MCF 10A (cell line): ENCODE measurements around the gene KRT74. TPM values are rescaled to one million over a fixed set of nuclear protein-coding genes. Genes with fewer than 3 reads are reported as not detected.

Experiments
- BruUV-seq: library from RNA; stranded (reverse); fragments of 400-500 nt; replicated peaks from 2 replicates; lab custom pipeline; 2021; lab: Mats Ljungman, UMichigan
- CTCF ChIA-PET: fragments of 300-600 bp; sonication (Branson Sonifier 250); formaldehyde crosslinking; extraction: SDS; loops from one replicate; lab custom pipeline; 2021; ENCODE audit warnings: antibody characterized with exemption, inconsistent platforms; lab: Yijun Ruan, JAX
- POLR2A ChIA-PET: fragments of 300-600, 350-650 bp; sonication (Branson Sonifier 250); formaldehyde crosslinking; extraction: SDS; loops from one replicate; lab custom pipeline; 2020; ENCODE audit warnings: antibody characterized with exemption, inconsistent platforms; lab: Yijun Ruan, JAX
- DNase-seq: peaks from one replicate; pipeline ENCODE4 v3.0.0-alpha.2; 2018; ENCODE audit not compliant: unreplicated experiment
- H3K27ac Mint-ChIP-seq: one replicate; pipeline ENCODE4 v1.8.0; 2022; ENCODE audit warnings: mild to moderate bottlenecking, low read depth, mixed read lengths; ENCODE audit not compliant: unreplicated experiment
- H3K27me3 Mint-ChIP-seq: one replicate; pipeline ENCODE4 v1.8.0; 2022; ENCODE audit warnings: mixed read lengths; ENCODE audit not compliant: insufficient read depth, unreplicated experiment
- H3K36me3 Mint-ChIP-seq: one replicate; pipeline ENCODE4 v1.8.0; 2022; ENCODE audit warnings: mild to moderate bottlenecking, moderate library complexity, mixed read lengths; ENCODE audit not compliant: insufficient read depth, unreplicated experiment
- H3K4me1 Mint-ChIP-seq: one replicate; pipeline ENCODE4 v1.8.0; 2022; ENCODE audit warnings: mixed read lengths; ENCODE audit not compliant: insufficient read depth, unreplicated experiment
- H3K4me3 Mint-ChIP-seq: one replicate; pipeline ENCODE4 v1.8.0; 2022; ENCODE audit warnings: mild to moderate bottlenecking, moderate library complexity, mixed read lengths; ENCODE audit not compliant: unreplicated experiment
- H3K9me3 Mint-ChIP-seq: one replicate; pipeline ENCODE4 v1.8.0; 2022; ENCODE audit warnings: mixed read lengths; ENCODE audit not compliant: unreplicated experiment
- CTCF ChIP-seq: fragments of 200-600 bp; IDR thresholded peaks from one replicate; pipeline ENCODE4 v1.8.0; 2022; ENCODE audit warnings: antibody characterized with exemption, mild to moderate bottlenecking; ENCODE audit not compliant: unreplicated experiment
- intact Hi-C: fragments of 100-400 bp; cut with micrococcal nuclease; formaldehyde crosslinking; loops from 2 replicates; pipeline ENCODE4 v1.14.1; 2022
- total RNA-seq: library from RNA; stranded (reverse); gene quantifications from 2 replicates; pipeline ENCODE4 v1.2.3, GENCODE V29; 2022

The KRT74 gene
- total RNA-seq, 1 experiment from 2014 or later, result not detected

GRCh38 chr12:52581481-52581880 is 7.8 kb upstream of the KRT74 start:
- intact Hi-C loops, result loop anchor here (5.0 kb wide), 1 partner anchor 424 kb away; no protein-coding TSS in a partner anchor
- Mint-ChIP-seq H3K27me3 (no peaks in the 10 kb centered on the region), H3K4me3 (no peak overlapping the region), H3K36me3 (no peaks in the 10 kb centered on the region), H3K4me1 (peaks cover 26% of the 10 kb centered on the region), H3K27ac (no peak overlapping the region), H3K9me3 (no peaks in the 10 kb centered on the region)
- no peak for TF ChIP-seq CTCF
- DNase-seq, result peak; percentile 96
- CTCF ChIA-PET, result interaction anchor here (0.7 to 14.9 kb wide), 20 partner anchors 11 to 449 kb away, joined by 3 to 366 read pairs (median 6); partner anchors contain the start of gene KRT5
- BruUV-seq, result no TSS peak
- POLR2A ChIA-PET, result interaction anchor here (0.7 to 7.5 kb wide), 22 partner anchors 9 to 434 kb away, joined by 3 to 315 read pairs (median 6); partner anchors contain the start of genes KRT5 and KRT6A

- no peak for TF ChIP-seq CTCF
- Mint-ChIP-seq H3K36me3 (no peaks in the 10 kb centered on the region), H3K4me1 (peaks cover 26% of the 10 kb centered on the region), H3K27me3 (no peaks in the 10 kb centered on the region), H3K27ac (no peak overlapping the region), H3K4me3 (no peak overlapping the region), H3K9me3 (no peaks in the 10 kb centered on the region)
- peak; percentile 4 for DNase-seq
- intact Hi-C loops, result loop anchor here (5.0 kb wide), 1 partner anchor 424 kb away; no protein-coding TSS in a partner anchor
- POLR2A ChIA-PET, result interaction anchor here (0.7 to 7.5 kb wide), 19 partner anchors 10 to 433 kb away, joined by 3 to 315 read pairs (median 7); partner anchors contain the start of genes KRT5 and KRT6A
- CTCF ChIA-PET, result interaction anchor here (0.7 to 14.9 kb wide), 17 partner anchors 9 to 448 kb away, joined by 3 to 366 read pairs (median 5); partner anchors contain the start of gene KRT5
- no TSS peak for BruUV-seq
Measured at GRCh38 chr12:52581066-52581465, 7.4 kb upstream of the KRT74 start.

GRCh38 chr12:52580496-52580895 is 6.9 kb upstream of the KRT74 start:
- ChIA-PET POLR2A (interaction anchor here (0.5 to 7.5 kb wide), 14 partner anchors 10 to 433 kb away, joined by 3 to 315 read pairs (median 6); partner anchors contain the start of genes KRT5 and KRT6A), CTCF (interaction anchor here (0.8 to 14.9 kb wide), 12 partner anchors 9 to 436 kb away, joined by 3 to 366 read pairs (median 4); partner anchors contain the start of gene KRT5)
- no TSS peak for BruUV-seq
- Mint-ChIP-seq H3K27ac (no peak overlapping the region), H3K36me3 (no peaks in the 10 kb centered on the region), H3K27me3 (no peaks in the 10 kb centered on the region), H3K4me3 (no peak overlapping the region), H3K9me3 (no peaks in the 10 kb centered on the region), H3K4me1 (peaks cover 26% of the 10 kb centered on the region)
- DNase-seq, result no peak
- intact Hi-C loops, result loop anchor here (5.0 kb wide), 1 partner anchor 423 kb away; no protein-coding TSS in a partner anchor
- TF ChIP-seq CTCF, result no peak
